ENCODE results near the gene MRPL52. TPM values are rescaled to one million over a fixed set of nuclear protein-coding genes. Genes with fewer than 3 reads are reported as not detected.
"Not testable (repeated sequence)": the region's sequence is repeated elsewhere in the genome, so short reads cannot be mapped to it uniquely, and the experiment has no call there.

MRPL52 gene
- total RNA-seq, 1 donor from 2014 or later: 150 TPM

- ATAC-seq (ENCODE audit: low read depth): no peak
- Mint-ChIP-seq H3K4me3 (no peak overlapping the region), H3K27ac (no peak overlapping the region), H3K4me1 (peaks cover 80% of the 10 kb centered on the region), H3K36me3 (ENCODE audit: low read depth) (peaks cover 8% of the 10 kb centered on the region), H3K9me3 (no peaks in the 10 kb centered on the region), H3K27me3 (no peaks in the 10 kb centered on the region)
- no peak for DNase-seq
- intact Hi-C loops (cut with micrococcal nuclease): no loop called here
- no peak for TF ChIP-seq CTCF (IDR thresholded peaks at IDR 0.05)
- CTCF ChIA-PET: interaction anchor here (1.4 kb wide), 1 partner anchor 10 kb away, joined by 3 read pairs; no protein-coding TSS in a partner anchor
- POLR2A ChIA-PET: interaction anchor here (2.0 to 4.2 kb wide), 5 partner anchors 7 to 21 kb away, joined by 9 to 52 read pairs (median 25); partner anchors contain the start of gene SLC7A7
These were observed 28.0 kb upstream of the MRPL52 start for GRCh38 chr14:22801716-22802115.

- POLR2A ChIA-PET: interaction anchor here (0.6 to 8.1 kb wide), 13 partner anchors 8 to 247 kb away, joined by 3 to 73 read pairs (median 9); partner anchors contain the start of genes MMP14, MRPL52, OXA1L and SLC7A7
- peaks cover 81% of the 10 kb centered on the region for H3K4me1 Mint-ChIP-seq
- H3K27ac Mint-ChIP-seq: peak overlapping the region; percentile 93
These were observed 26.6 kb upstream of the MRPL52 start for GRCh38 chr14:22802860-22803686.

GRCh38 chr14:22803687-22803974 is 26.1 kb upstream of the MRPL52 start:
- no peak for TF ChIP-seq CTCF (IDR thresholded peaks at IDR 0.05)
- ChIA-PET POLR2A (interaction anchor here (0.6 to 8.1 kb wide), 12 partner anchors 9 to 247 kb away, joined by 3 to 73 read pairs (median 10); partner anchors contain the start of genes MMP14, MRPL52, OXA1L and SLC7A7), CTCF (interaction anchor here (1.0 to 1.4 kb wide), 2 partner anchors 13 to 38 kb away, joined by 3 read pairs; partner anchors contain the start of gene OXA1L)
- Mint-ChIP-seq H3K36me3 (ENCODE audit: low read depth) (peaks cover 8% of the 10 kb centered on the region), H3K9me3 (no peaks in the 10 kb centered on the region), H3K27ac (peak overlapping the region; percentile 93), H3K27me3 (no peaks in the 10 kb centered on the region), H3K4me3 (peak overlapping the region; percentile 74), H3K4me1 (peaks cover 81% of the 10 kb centered on the region)
- intact Hi-C loops (cut with micrococcal nuclease): loop anchor here (1.0 kb wide), 3 partner anchors 8 to 13 kb away; no protein-coding TSS in a partner anchor
- no peak for DNase-seq
- peak; percentile 64 for ATAC-seq (ENCODE audit: low read depth)

More at GRCh38 chr14:22802860-22803686, 26.6 kb upstream of the MRPL52 start:
- intact Hi-C loops (cut with micrococcal nuclease): loop anchor here (1.0 kb wide), 3 partner anchors 8 to 13 kb away; no protein-coding TSS in a partner anchor
- no peak for TF ChIP-seq CTCF (IDR thresholded peaks at IDR 0.05)
- DNase-seq: no peak
- H3K4me3 Mint-ChIP-seq: peak overlapping the region; percentile 74
- peak; percentile 87 for ATAC-seq (ENCODE audit: low read depth)
- no peaks in the 10 kb centered on the region for H3K27me3 Mint-ChIP-seq
- CTCF ChIA-PET: interaction anchor here (1.0 to 1.4 kb wide), 2 partner anchors 12 kb away, joined by 3 read pairs; no protein-coding TSS in a partner anchor
- H3K9me3 Mint-ChIP-seq: no peaks in the 10 kb centered on the region
- peaks cover 8% of the 10 kb centered on the region for H3K36me3 Mint-ChIP-seq (ENCODE audit: low read depth)

- H3K4me3 Mint-ChIP-seq; H3K9me3 Mint-ChIP-seq; intact Hi-C loops (cut with micrococcal nuclease); ATAC-seq (ENCODE audit: low read depth); H3K27me3 Mint-ChIP-seq; DNase-seq; H3K36me3 Mint-ChIP-seq (ENCODE audit: low read depth): not testable (repeated sequence)
- ChIA-PET CTCF (interaction anchor here (1.4 kb wide), 2 partner anchors 11 to 39 kb away, joined by 3 read pairs; partner anchors contain the start of gene OXA1L), POLR2A (interaction anchor here (0.7 to 8.1 kb wide), 9 partner anchors 10 to 66 kb away, joined by 3 to 73 read pairs (median 11); partner anchors contain the start of genes LRP10, MRPL52 and OXA1L)
- peaks cover 74% of the 10 kb centered on the region for H3K4me1 Mint-ChIP-seq
- peak overlapping the region; percentile 93 for H3K27ac Mint-ChIP-seq
These were observed 24.5 kb upstream of the MRPL52 start for GRCh38 chr14:22805235-22805634.

GRCh38 chr14:22807432-22808087 is 22.1 kb upstream of the MRPL52 start:
- H3K4me1 Mint-ChIP-seq: peaks cover 79% of the 10 kb centered on the region
- TF ChIP-seq CTCF (IDR thresholded peaks at IDR 0.05): no peak
- no peaks in the 10 kb centered on the region for H3K9me3 Mint-ChIP-seq
- ChIA-PET CTCF (interaction anchor here (1.1 to 1.9 kb wide), 4 partner anchors 15 to 237 kb away, joined by 3 to 7 read pairs (median 4); no protein-coding TSS in a partner anchor), POLR2A (interaction anchor here (0.7 to 8.1 kb wide), 5 partner anchors 13 to 41 kb away, joined by 3 to 73 read pairs (median 4); partner anchors contain the start of genes MMP14 and OXA1L)
- H3K36me3 Mint-ChIP-seq (ENCODE audit: low read depth): peaks cover 3% of the 10 kb centered on the region
- ATAC-seq (ENCODE audit: low read depth): no peak
- H3K27ac Mint-ChIP-seq: peak overlapping the region; percentile 73
- no peaks in the 10 kb centered on the region for H3K27me3 Mint-ChIP-seq
- intact Hi-C loops (cut with micrococcal nuclease): no loop called here
- H3K4me3 Mint-ChIP-seq: no peak overlapping the region
- DNase-seq: no peak

Data from activated B cell treated with CpG ODN at 0.5 μM for 24 hours (primary cell).